NCI-H1092 (cell line): ENCODE data around the gene CCDC144A.
"Not testable (repeated sequence)": the region's sequence is repeated elsewhere in the genome, so short reads cannot be mapped to it uniquely, and the experiment has no call there.

Experiments used
- DNase-seq: peaks from one replicate; lab custom pipeline; 2025; lab: John Stamatoyannopoulos, UW

CCDC144A gene

GRCh38 chr17:16818340-16818739 is 128.3 kb downstream of the CCDC144A start:
- DNase-seq: no peak

- no peak for DNase-seq
Measured at GRCh38 chr17:16818821-16819683, 129.0 kb downstream of the CCDC144A start.

- no peak for DNase-seq
Measured at GRCh38 chr17:16820161-16820877, 130.3 kb downstream of the CCDC144A start.

GRCh38 chr17:16820979-16821543 is 131.0 kb downstream of the CCDC144A start:
- DNase-seq: no peak

- not testable (repeated sequence) for DNase-seq
Measured at GRCh38 chr17:16822133-16822532, 132.1 kb downstream of the CCDC144A start.

DNA sequence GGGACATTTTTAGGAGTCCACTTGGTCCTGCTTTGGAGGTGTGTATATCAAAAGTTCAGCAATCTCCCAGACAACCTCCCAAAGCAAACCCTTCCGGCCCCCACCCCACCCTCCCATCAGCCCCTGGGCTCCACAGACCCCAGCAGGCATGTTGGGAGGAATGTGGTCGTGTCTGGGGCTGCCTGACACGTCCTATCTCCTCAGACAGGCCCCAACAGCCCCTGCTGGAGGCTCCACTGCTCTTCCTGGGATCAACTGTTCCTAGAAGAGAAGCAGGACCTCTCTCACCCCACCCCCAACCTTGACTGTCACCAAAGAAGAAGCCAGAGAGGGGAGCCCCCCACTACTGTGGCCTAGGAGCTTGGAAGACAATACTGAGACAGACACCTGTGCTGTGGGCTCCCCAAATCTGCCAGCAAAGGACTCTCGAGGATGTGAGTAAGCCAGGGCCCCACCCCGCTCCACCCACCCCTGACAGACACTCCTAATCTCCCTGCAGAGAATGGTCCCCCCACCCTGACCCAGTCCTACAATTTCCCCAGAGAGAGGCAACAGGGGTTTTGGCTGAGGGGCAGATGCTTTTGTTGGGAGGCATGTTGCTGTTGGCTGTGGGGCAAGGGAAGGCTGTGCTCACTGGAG is 133.8 kb downstream of the CCDC144A start:
- not testable (repeated sequence) for DNase-seq
